HPDE6-E6E7 (cell line): ENCODE measurements around the gene DCLK1.

Experiments
- DNase-seq: peaks from one replicate; pipeline ENCODE4 v3.0.0; 2011; ENCODE audit warnings: missing footprints; ENCODE audit errors: extremely low spot score

The DCLK1 gene

DNA sequence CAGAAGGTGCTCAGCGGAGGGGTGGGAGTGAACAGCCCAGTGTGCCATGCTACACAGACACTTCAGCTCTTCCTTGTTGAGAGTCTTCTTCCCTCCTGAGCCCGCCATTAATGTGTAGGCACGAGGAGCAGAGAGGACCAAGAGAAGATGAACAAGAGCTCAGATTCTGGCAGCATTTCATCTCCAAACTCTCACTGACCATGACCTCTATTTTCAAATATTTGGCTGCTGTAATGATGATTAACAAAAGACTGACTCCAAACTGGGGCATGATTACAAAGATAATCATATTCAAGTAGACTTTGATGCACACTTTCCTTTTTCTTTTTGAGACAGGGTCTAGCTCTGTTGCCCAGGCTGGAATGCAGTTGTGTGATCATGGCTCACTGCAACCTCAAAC lies 236.5 kb downstream of the DCLK1 start:
- DNase-seq: no peak

DNA sequence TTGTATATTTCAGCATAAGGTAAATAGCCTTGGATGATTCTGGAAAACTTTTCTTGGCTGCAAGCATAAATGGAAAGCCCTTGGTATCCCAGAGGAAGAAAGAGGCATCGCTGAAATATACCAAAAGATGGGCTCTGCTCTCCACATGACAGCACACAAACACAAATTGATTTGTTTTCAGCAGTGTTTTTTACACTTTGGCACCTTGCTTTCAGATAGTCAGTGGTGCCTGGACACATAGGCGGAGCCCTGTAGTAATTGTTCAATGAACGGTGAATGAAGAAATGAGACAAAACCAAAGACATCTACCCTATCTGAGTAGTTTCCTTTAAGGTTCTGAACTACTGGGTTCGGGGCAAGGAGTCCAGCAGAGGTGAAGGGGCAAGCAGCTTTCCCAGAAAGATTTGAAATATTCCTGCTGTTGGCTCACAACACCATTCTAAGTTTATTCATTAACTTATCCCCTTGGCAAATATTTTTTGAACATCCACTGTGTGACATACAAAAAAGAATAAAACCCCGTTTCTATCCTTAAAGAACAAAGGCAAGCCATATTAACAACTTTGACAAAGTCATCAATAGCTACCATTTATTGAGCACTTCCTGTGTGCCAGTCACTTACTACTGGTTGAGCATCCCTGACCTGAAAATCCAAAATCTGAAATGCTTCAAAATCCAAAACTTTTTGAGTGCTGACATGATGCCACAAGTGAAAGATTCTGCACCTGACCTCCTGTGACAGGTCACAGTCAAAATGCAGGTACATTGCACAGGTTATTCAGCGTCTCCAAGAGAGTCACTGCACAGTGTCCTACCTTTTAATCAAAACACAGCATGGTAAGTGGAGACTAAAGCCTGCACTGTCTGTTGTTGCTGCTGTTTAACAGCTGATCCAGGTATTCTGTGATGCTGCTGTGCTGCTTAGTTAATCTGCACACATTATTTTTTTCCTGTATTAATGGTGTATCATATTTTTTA lies 238.1 kb downstream of the DCLK1 start:
- no peak for DNase-seq

DNA sequence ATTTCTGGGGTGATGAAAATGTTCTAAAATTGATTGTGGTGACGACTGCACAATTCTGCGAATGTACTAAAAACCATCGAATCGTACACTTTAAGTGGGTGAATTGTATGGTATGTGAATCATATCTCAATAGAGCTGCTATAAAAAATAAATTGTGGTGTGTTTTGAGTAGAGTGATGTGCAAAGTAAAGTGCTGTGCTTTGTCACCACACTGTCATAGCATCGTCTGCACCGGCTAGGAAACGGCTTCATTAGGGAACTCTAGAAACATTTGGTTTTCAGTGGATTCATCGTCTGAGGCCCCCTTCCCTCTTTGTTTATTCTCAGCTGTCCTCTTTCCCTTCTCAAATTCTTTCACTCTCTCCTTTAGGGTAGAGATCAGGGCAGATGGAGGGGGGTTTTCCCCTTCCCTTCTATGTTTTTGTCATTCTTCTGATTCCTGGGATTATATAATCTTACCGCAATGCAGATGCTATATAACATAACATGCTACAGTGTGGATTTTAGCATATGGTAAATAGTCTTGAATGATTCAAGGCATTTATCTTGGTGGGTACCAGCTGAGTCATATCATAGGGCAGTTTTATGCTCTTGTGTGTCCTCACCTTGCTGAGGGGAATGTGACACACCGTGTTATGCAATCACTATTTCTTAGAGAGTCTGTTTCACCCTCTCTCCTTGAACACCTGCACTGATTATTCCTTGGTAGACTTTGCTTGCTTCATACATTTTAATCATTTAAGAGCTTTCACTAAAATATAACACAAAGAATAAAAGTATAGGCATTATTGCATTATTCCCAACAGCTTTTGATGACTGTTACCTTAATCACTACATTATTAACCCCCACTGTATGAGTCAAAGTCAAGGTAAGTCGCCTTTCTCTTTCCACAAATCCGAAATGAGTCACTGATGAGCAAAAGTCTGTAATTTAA lies 239.4 kb downstream of the DCLK1 start:
- peak; percentile 21 for DNase-seq

DNA sequence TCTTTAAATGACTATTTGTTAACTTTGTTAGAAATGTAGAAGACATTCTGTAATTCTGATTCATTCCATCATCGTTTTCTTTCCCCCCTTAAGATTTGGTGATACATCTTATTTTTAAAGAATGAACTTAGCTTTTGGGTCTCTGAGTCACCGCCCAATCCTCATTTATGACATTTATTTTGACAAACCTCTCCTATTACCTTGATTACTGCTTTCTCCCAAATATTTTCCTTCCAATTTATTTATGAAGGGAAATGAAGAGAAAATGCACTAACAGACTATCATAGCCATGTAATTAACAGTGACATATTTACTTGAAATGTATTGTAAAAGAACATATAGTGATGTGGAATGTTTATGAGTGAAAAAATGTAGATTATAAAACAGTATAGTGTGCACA lies 241.6 kb downstream of the DCLK1 start:
- DNase-seq: no peak

DNA sequence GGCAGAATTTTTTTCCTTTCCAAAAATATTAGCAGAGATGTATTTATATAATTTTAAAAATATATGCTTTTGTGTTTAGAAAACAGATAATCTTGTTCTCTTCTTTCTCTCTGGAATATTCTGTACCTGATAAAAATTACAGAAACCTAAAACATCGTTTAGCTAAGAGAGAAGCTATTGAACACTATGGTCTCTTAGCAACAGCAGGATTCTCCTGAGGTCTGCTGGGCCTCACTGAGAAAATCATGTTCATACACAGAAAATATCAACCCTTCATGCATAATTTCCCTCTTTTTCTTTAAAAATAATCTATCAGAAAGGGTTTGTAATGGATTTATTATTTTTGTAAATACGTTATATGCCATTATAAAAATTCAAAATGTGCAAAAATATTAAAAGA lies 242.2 kb downstream of the DCLK1 start:
- DNase-seq: no peak

DNA sequence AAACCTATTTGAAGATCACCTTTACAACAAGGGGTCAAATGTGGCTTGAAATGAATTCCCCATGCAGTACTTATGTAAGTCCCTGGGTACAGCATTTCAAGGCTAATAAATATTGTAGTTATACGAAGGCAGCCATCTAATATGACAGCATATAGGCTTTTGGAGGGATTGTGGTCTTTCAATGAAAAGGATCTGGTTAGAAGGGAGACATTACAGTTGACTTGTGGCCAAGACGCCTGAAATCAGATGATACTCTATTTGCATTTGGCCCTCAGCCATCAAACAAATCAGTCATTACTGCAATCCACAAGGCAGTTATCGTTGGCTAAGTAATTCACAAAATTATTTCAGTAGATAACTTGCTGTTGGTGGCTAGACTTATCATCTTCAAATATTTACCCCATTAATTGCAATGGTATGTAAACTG lies 242.7 kb downstream of the DCLK1 start:
- no peak for DNase-seq

DNA sequence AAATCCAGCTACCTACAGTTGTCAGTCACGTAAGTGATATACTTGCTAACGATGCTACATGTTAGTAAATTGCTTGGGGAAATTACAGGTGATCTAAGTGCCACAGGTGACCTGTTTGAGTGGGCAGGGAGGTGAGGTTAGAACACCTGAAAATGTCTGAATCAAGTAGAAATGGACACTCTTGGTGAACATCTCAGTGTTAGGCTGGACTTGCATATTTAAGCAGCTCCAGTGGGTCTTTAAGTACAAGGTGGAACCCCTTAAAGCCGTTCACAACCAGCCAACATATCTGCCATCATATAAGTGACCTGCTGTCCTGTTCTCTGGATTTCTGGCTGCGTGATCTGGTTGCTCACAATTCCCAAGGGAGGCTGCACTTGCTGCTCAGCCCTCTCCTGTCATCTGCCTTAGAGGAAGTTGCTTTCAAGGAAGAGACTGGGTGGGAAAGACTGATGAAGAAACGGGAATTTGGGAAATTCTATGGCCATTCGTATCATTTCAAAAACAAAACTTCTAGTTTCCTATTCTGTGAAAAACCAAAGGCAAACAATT lies 244.0 kb downstream of the DCLK1 start:
- DNase-seq: no peak

DNA sequence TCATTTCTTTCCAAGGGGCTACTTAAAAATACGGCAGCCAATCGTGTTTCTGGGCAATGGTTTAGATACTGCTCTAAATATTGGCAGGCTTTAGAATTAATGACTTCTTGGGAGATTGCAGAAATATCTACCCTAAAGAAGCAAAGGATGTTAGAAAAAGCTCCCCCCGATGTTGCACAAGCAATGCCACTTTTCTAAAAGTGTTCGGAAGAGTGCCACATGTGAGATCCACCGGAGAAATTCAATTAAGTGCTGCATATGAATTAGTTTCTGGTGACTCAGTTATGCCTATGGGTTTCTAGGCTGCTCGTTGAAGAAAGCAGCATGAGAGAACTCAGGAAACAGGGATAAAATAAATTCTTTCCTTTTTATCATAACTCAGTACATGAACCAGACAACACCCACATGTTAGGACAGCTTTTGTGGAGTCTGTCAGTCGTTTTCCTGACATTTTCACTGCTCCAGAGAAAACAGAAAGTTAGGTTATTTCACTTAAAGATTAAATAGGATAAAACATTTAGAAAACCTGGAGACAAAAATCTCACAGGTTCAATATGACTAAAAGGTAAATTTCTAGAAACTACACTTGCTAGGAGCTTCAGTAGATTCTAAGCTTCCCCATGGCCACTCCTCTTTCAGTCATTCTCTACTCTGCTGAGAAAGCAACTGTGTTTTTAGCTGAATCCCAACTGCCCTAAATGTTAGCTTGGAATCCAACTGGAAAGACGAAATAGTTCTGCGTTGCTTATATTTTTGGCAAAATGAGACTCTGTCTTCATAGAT lies 244.7 kb downstream of the DCLK1 start:
- DNase-seq: no peak

DNA sequence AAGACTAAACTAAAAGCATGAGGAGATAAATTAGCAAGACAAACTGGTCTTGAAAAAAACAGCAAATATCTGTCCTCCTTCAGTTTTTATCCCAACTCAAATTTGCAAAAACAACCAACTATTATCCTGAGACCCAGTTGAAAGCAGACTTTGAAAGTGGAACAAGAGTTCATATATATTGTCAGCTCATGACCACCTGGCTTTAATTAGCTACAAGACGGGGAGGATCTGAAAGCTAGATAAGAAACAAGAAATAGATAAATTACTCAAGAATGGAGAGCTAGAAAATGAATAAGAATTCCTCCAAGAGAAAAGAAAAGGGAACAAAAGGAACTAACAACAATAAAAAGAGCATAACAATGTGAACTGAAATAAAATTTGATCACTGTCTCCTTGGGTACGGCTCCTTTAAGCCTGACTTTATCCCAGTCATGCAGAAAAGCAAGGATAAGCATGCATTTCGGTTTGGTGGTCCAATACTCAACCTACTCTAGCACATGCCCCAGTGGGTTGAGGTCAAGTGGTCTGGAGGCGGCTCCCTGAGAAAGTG lies 246.9 kb downstream of the DCLK1 start:
- DNase-seq: no peak

DNA sequence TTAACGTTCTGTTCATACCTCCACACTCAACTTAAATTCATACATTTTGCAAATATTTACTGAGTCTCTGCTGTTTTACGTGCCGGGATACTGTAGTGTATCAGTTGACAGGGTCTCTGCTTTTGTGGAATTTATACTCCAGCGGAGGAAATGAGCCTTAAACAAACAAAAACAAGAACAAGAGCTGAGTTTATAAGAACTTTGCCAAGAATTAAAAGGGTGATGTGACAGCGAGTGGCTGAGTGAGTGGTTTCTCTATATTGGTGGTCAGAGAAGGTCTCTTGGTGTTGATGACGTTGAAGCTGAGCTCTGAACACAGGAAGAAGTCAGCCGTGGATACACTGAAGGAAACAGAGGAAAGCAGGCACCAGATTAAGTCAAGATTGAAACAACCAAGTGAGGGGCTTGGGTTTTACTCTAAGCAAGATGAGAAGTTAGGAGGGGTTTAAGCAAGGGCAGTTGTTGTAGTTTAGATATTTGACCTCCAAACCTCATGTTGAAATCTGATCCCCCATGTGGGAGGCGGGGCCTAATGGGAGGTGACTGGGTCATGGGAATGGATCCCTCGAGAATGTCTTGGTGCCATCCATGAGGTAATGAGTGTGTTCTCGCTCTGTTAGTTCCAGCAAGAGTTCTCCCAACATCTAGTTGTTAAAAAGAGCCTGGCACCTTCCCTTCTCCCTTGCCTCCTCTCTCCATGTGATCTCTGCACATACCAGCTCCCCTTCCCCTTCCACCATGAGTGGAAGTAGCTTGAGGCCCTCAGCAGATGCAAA lies 248.3 kb downstream of the DCLK1 start:
- DNase-seq: no peak

DNA sequence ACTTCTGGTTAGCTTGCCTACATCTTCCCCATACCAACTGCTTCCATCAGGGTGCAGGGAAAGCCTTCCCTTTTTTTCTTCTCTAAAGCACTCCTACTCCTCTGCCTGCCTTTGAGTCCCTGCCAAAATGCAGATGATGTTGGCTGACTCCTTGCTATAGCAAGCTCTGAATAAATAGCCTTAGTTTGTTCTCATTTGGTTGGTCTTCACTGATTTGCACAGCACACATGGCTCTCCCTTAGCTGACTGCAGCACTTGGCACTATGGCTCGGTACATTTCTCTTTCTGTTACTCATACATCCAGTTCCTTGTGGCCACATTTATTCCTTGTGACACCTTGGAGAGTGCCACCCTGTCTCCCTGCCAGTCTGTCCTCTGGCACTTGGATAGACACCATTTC lies 249.8 kb downstream of the DCLK1 start:
- DNase-seq: no peak

DNA sequence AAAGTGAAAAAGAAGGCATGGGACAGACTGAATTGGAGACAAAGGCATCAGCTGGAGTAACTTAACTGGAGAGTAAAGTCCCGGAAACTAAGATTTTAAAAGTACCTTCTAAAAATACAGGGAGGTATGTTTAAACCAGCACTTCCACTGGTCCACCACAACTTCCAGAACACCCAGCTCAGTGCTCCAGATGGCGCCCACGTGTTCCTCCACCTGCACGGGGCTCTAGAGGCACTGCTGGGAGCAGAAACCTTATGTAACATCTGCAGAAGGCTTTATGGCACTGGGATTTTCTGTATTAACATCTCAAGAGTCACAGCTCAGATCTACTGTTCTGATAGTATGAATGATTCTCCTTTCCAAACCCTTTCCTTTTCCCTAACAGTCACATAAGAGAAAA lies 252.1 kb downstream of the DCLK1 start:
- no peak for DNase-seq

DNA sequence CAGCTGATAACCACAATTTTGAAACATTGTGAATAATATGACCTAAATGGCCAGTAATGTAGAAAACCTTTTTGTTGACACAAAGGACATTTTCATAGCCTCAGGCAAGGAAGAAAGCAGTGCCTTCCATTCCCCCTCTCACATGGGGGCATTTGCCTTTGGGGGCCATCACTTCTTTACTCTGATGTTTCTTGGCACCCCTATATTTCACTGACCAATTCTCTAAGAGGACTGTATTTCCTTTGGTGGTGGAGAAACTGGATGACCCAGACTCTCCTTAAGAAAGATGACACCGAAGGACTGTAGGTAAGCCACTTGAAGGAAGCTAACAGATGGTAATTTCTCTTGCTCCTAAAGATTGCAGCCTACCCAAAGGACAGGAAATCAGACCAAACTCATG lies 254.6 kb downstream of the DCLK1 start:
- DNase-seq: no peak

DNA sequence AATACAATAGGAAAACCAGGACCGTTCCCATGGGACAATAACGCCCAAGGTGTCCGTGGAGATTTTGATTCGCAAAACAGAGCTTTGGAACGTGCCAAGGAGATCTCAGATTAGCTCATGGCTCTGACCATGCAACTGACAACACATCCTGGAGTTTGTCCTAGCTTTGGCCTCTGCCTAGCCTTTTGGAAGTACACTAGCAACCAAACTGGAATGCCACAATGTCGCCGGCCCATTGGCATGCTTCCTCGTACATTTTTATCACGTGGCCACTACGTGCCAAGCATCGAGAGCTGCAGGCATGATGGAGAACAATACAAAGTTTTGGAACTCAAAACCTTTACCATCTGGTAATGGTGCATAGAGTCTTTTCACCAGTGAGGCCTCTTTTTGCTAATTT lies 256.5 kb downstream of the DCLK1 start:
- DNase-seq: no peak

DNA sequence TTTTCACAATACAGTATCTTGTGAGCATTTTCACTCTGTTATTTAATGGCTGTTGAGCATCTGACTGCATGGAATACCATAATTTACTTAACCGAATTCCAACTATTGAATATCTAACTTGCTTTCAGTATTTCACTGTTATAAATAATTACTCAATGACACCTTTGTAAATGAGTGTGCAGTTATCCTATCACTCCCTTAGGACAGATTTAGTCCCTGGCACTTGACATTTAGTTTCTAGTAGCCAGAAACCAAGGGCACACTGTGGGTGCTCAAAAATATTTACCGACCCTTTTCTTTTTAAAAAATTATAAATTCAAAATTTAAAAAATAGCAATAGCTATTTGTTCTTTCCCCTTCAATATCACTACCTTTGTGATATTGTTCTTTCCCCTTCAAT lies 258.8 kb downstream of the DCLK1 start:
- DNase-seq: no peak

DNA sequence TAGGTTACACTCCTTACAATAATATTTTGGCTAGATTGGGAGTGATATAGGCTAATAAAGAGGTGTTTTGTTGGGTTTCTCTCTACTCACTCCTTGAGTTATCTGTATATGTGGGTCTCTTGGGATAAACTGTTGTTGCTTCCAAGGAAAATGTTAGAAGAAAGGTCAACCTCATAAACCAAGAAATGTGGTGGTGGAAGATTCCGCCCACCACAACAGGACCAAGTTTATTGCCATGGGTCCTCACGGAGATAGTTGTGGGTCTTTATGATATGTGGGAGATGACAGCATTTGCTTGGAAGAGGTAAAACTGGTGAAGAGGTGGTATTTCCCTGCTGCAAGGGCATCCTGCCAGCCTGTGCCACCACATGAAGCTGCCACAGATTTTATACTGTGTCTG lies 259.6 kb downstream of the DCLK1 start:
- DNase-seq: no peak

DNA sequence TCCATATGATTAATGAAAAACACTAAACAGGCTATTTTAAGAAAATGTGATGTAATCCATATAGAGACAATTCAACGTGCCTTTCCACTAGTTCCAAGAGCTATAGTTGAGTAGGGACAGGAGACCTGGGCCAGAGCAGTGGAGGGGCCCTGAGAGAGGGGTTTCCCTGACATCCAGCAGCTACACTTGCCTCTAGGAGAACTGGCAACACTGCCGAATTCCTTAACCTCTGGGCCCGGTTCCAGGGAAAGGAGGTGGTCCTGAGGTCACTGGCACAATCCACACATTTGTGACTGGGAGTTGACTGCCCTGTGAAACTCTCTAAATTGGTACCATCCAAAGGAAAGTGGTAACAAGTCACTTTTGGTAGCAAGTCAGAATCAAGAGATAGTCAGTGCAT lies 264.4 kb downstream of the DCLK1 start:
- no peak for DNase-seq

DNA sequence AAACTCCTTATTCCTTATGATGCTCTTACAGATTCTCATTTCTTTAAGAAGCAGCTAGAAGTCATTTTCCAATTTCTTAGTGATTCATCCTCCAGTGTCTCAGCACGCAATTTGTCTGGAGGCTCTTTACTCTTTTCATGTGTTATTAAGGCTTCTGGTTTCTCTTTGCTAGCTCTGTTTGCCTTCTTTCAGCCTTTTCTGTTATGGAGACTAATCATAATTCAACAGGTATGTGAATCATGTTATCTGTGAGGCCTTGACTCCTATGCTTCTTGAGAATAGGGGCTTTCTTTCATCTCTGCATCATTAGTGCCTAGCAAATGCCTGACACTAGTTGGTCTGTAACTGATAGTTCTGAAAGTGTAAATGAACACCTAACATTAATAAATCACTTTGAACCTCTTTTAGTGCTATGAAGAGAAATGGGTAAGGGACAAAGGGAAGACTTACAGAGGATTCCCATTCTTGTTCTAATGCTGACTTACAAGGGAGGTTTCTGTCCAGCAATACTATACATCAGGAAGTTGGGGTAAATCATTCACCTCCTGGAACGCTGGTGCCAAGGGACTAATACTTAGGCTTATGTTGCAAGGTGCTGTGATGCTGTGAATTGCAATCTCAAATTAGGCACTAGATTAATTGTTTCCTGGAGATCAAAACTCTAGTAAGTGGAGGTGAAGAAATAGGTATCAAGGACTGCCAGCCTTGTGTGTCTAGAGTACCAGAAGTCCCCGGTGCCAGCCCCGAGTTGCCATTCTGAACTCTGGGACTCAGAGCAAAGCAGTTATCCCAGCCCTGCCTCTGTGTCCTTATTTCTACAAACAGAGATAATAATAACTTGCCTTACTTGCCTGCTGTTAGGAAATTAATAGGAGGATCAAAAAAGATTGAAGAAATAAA lies 265.6 kb downstream of the DCLK1 start:
- no peak for DNase-seq

DNA sequence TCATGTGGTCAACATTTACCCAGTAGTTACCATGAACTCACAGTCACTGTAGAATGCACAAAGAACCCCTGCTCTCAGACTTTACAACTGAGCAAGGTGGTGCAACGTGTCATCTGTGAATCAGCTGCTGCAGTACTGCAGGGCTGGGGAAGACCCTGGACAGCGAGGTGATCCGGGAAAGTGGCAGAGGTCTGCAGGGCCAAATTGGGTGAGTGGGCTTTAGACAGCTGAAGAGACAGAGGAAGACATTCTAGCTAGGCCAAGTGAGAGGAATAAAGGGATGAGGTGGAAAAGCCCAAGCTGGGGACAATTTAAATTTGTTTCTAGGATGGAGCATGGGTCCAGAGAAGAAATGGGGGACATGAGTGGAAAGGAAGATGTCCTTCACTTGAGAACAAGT lies 270.5 kb downstream of the DCLK1 start:
- no peak for DNase-seq
